Activated CD8-positive, alpha-beta T cell treated with anti-CD3 and anti-CD28 coated beads, Interleukin-2, amount 10 ng/mL, durations not matched to agents 7 days and 5 days (primary cell): ENCODE data around the gene OSBPL10. TPM values are rescaled to one million over a fixed set of nuclear protein-coding genes. Genes with fewer than 3 reads are reported as not detected.
A peak's percentile ranks its signal among the peaks of the same experiment; 100 is the strongest.

Experiments
- ATAC-seq: fragments of 150-1000 bp; cut with Tn5 transposase; one replicate; pipeline ENCODE4 v1.10.0; 2021; ENCODE audit warnings: moderate library complexity
- CTCF ChIA-PET: fragments of 350-600 bp; sonication (Branson Sonifier 250); formaldehyde crosslinking; loops from one replicate; lab custom pipeline; 2021; ENCODE audit warnings: antibody characterized with exemption; lab: Charles Lee
- POLR2A ChIA-PET: fragments of 350-600 bp; sonication (Branson Sonifier 250); formaldehyde crosslinking; loops from one replicate; lab custom pipeline; 2021; ENCODE audit warnings: antibody characterized with exemption; lab: Charles Lee
- DNase-seq: peaks from one replicate; pipeline ENCODE4 v3.0.0-alpha.2; 2020
- H3K27ac Mint-ChIP-seq: one replicate; pipeline ENCODE4 v1.8.0; 2021; ENCODE audit warnings: mild to moderate bottlenecking, mixed read lengths
- H3K27me3 Mint-ChIP-seq: one replicate; pipeline ENCODE4 v1.8.0; 2021; ENCODE audit warnings: low read depth, mixed read lengths
- H3K36me3 Mint-ChIP-seq: one replicate; pipeline ENCODE4 v1.8.0; 2021; ENCODE audit warnings: low read depth, mixed read lengths
- H3K4me1 Mint-ChIP-seq: one replicate; pipeline ENCODE4 v1.8.0; 2021; ENCODE audit warnings: low read depth, mixed read lengths
- H3K4me3 Mint-ChIP-seq: one replicate; pipeline ENCODE4 v1.8.0; 2021; ENCODE audit warnings: mild to moderate bottlenecking, mixed read lengths
- H3K9me3 Mint-ChIP-seq: one replicate; pipeline ENCODE4 v1.8.0; 2022; ENCODE audit warnings: mixed read lengths; ENCODE audit not compliant: insufficient read depth
- total RNA-seq, 2 experiments: library from RNA; stranded (reverse); gene quantifications; one replicate each; pipeline ENCODE4 v1.2.3, GENCODE V29; 2021

OSBPL10 gene
- total RNA-seq, 2 experiments from 2014 or later = 0.05 to 0.53 TPM

DNA sequence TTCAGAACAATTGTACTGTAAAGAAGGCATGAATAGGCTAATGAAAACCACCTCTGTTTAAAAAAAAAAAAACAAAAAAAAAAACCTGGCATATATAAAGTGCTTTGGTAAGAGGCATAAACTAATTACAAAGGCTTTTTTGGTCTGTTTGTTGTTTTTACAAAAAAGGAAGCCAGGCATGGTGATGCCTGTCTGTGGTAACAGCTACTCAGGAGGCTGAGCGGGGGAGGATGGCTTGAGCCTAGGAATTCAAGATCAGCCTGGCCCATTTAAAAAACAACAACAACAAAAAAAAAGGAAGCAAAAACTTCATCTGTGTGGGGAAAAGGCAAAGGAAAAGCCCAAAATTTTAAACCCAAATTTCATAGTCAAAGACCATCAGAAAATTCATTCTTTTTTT lies 47.0 kb downstream of the OSBPL10 start:
- no peak overlapping the region for H3K4me3 Mint-ChIP-seq
- H3K36me3 Mint-ChIP-seq = no peaks in the 10 kb centered on the region
- H3K9me3 Mint-ChIP-seq = no peaks in the 10 kb centered on the region
- POLR2A ChIA-PET = no interaction called here
- DNase-seq = no peak
- H3K27me3 Mint-ChIP-seq = no peaks in the 10 kb centered on the region
- no peak overlapping the region for H3K27ac Mint-ChIP-seq
- ATAC-seq = no peak
- H3K4me1 Mint-ChIP-seq = peaks cover 6% of the 10 kb centered on the region
- CTCF ChIA-PET = no interaction called here

DNA sequence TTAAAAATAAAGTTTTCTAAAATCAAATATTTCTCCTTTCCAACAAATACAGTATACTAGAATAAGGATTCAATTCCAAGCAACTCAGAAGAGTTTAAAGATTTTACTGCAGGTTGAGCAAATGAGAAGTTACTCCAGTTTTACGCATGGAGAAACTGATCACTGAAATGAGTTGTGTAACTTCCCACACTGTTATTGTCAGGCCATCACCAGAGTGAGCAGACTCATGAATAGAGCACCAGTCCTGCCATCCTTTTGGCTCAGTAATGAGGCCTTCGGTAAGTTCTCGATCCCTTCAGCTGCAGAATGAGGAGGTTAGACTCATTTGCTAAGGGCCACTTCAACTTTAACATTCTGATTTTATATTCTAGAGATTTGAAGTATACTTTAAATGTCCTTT lies 48.1 kb downstream of the OSBPL10 start:
- Mint-ChIP-seq H3K27me3 (no peaks in the 10 kb centered on the region), H3K27ac (no peak overlapping the region), H3K9me3 (no peaks in the 10 kb centered on the region), H3K36me3 (no peaks in the 10 kb centered on the region), H3K4me1 (peaks cover 6% of the 10 kb centered on the region), H3K4me3 (no peak overlapping the region)
- ChIA-PET POLR2A (no interaction called here), CTCF (no interaction called here)
- DNase-seq (no peak), ATAC-seq (no peak)

DNA sequence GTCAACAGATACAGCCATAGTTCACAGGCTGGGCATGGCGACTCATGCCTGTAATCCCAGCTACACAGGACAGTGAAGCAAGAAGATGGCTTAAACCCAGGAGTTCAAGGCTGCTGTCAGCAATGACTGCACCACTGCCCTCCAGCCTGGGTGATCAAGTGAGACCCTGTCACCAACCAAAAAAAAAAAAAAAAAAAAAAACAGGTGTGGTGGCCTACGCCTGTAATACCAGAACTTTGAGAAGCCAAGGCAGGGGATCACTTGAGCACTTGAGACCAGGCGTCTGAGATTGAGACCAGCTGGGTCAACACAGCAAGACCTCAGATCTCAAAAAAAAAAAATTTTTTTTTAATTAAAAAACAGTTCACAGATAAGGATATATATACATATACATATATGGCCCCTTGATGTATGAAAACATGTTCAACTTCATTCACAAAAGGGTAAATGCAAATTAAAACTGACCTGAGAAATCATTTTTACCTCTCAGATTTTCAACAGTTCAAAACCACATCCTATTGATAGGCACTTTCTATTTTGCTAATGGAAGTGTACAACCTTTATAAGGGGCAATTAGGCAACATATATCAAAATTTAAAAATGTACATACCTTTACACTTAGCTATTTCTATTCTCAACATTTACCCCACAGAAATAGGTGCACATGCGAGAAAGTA lies 51.1 kb downstream of the OSBPL10 start:
- no peak for DNase-seq
- CTCF ChIA-PET = no interaction called here
- Mint-ChIP-seq H3K27ac (no peak overlapping the region), H3K4me1 (peaks cover 6% of the 10 kb centered on the region), H3K9me3 (no peaks in the 10 kb centered on the region), H3K4me3 (no peak overlapping the region), H3K36me3 (no peaks in the 10 kb centered on the region), H3K27me3 (no peaks in the 10 kb centered on the region)
- POLR2A ChIA-PET = no interaction called here
- no peak for ATAC-seq

DNA sequence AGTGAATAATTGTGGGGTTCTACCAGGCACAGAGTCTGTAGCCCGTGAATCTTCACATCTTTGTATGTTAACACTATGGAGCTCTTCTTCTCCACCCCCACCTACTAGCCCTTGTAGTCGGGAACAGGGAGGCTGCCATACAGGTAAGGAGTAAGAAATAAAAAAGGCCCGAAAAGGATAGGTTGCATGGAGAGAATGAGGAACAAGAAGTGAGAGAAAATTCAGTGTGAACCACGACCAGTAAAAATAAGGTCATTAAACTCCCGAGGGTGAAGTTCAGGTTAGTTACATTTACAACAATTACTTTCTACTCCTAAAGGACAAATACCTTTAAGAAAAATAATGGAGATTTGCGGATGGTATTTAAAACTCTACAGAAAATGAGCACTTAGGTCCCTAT lies 53.3 kb downstream of the OSBPL10 start:
- Mint-ChIP-seq H3K36me3 (no peaks in the 10 kb centered on the region), H3K4me3 (no peak overlapping the region), H3K9me3 (no peaks in the 10 kb centered on the region), H3K27me3 (no peaks in the 10 kb centered on the region), H3K4me1 (peaks cover 4% of the 10 kb centered on the region), H3K27ac (no peak overlapping the region)
- no peak for DNase-seq
- ATAC-seq = no peak
- POLR2A ChIA-PET = no interaction called here
- CTCF ChIA-PET = no interaction called here

DNA sequence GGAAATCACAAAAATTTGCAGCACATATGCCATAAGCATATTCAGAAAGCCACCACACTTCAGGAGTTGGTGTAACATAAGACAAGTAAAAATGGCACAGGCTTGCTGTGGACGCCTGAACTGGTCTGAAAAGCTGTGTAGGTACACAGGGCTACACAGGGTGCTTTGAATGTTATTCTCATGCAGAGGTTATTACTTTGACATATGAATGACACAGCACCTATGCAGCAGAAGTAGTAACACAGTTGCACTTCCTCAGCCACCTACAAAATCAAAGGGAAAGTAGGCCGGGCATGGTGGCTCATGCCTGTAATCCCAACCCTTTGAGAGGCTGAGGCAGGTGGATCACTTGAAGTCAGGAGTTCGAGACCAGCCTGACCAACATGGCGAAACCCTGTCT lies 54.5 kb downstream of the OSBPL10 start:
- H3K4me3 Mint-ChIP-seq = no peak overlapping the region

DNA sequence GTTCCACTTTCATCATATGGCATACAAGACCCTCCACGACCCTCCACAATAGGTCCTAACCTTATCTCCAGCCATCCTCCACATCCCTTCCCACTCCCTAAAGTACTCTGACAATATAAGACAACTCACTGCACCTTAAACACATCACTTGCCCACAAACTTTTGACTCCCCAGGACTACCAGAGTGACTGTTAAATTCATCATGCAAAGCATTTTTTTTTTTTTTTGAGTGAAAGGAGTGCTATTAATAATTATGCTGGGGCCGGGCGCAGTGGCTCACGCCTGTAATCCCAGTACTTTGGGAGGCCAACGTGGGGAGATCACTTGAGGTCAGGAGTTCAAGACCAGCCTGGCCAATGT lies 55.8 kb downstream of the OSBPL10 start:
- no peak for DNase-seq
- H3K36me3 Mint-ChIP-seq = peaks cover 11% of the 10 kb centered on the region
- no peak for ATAC-seq
- ChIA-PET CTCF (no interaction called here), POLR2A (no interaction called here)
- H3K27ac Mint-ChIP-seq = no peak overlapping the region
- H3K9me3 Mint-ChIP-seq = peaks cover 6% of the 10 kb centered on the region
- H3K4me1 Mint-ChIP-seq = peaks cover 13% of the 10 kb centered on the region
- no peaks in the 10 kb centered on the region for H3K27me3 Mint-ChIP-seq
- no peak overlapping the region for H3K4me3 Mint-ChIP-seq

More for the DNA sequence above, 54.5 kb downstream of the OSBPL10 start:
- no peak for ATAC-seq
- H3K27me3 Mint-ChIP-seq = no peaks in the 10 kb centered on the region
- no peak for DNase-seq
- H3K36me3 Mint-ChIP-seq = peaks cover 3% of the 10 kb centered on the region
- POLR2A ChIA-PET = no interaction called here
- no peak overlapping the region for H3K27ac Mint-ChIP-seq
- CTCF ChIA-PET = no interaction called here
- H3K9me3 Mint-ChIP-seq = no peaks in the 10 kb centered on the region
- H3K4me1 Mint-ChIP-seq = peaks cover 8% of the 10 kb centered on the region

- Mint-ChIP-seq H3K9me3 (peaks cover 12% of the 10 kb centered on the region), H3K4me3 (no peak overlapping the region), H3K36me3 (peaks cover 16% of the 10 kb centered on the region), H3K27me3 (no peaks in the 10 kb centered on the region), H3K4me1 (peaks cover 11% of the 10 kb centered on the region), H3K27ac (no peak overlapping the region)
- POLR2A ChIA-PET = no interaction called here
- DNase-seq = no peak
- CTCF ChIA-PET = no interaction called here
- ATAC-seq = no peak
Observed at GRCh38 chr3:31924610-31925270, 56.3 kb downstream of the OSBPL10 start.

GRCh38 chr3:31922962-31923361 lies 58.1 kb downstream of the OSBPL10 start:
- peaks cover 18% of the 10 kb centered on the region for H3K9me3 Mint-ChIP-seq
- peaks cover 26% of the 10 kb centered on the region for H3K36me3 Mint-ChIP-seq
- peaks cover 22% of the 10 kb centered on the region for H3K4me1 Mint-ChIP-seq
- H3K27ac Mint-ChIP-seq = no peak overlapping the region
- DNase-seq (no peak), ATAC-seq (no peak)
- POLR2A ChIA-PET = no interaction called here
- CTCF ChIA-PET = no interaction called here
- no peaks in the 10 kb centered on the region for H3K27me3 Mint-ChIP-seq
- H3K4me3 Mint-ChIP-seq = no peak overlapping the region

DNA sequence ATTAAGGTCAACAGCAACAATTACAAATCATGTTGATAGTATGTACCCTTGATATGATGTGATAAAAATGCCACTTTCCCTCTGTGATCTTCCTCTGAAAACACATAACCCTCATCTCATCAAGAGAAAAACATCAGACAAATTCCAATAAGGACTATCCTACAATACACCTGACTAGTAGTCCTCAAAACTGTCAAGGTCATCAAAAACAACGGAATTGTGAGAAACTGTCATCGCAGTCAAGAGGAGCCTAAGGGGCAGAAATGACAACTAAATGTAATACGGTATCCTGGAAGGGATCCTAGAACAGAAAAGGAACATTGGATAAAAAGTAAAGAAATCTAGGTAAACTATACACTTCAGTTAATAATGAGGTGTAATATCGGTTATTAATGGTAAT lies 59.2 kb downstream of the OSBPL10 start:
- ATAC-seq (no peak), DNase-seq (no peak)
- POLR2A ChIA-PET = no interaction called here
- Mint-ChIP-seq H3K27me3 (no peaks in the 10 kb centered on the region), H3K27ac (no peak overlapping the region), H3K4me1 (peaks cover 28% of the 10 kb centered on the region), H3K9me3 (peaks cover 18% of the 10 kb centered on the region), H3K36me3 (peaks cover 26% of the 10 kb centered on the region), H3K4me3 (no peak overlapping the region)
- CTCF ChIA-PET = no interaction called here

GRCh38 chr3:31920310-31920709 lies 60.8 kb downstream of the OSBPL10 start:
- H3K27me3 Mint-ChIP-seq = no peaks in the 10 kb centered on the region
- ChIA-PET CTCF (no interaction called here), POLR2A (no interaction called here)
- H3K36me3 Mint-ChIP-seq = peaks cover 26% of the 10 kb centered on the region
- DNase-seq (no peak), ATAC-seq (no peak)
- peaks cover 28% of the 10 kb centered on the region for H3K4me1 Mint-ChIP-seq
- no peak overlapping the region for H3K4me3 Mint-ChIP-seq
- H3K9me3 Mint-ChIP-seq = peaks cover 18% of the 10 kb centered on the region
- no peak overlapping the region for H3K27ac Mint-ChIP-seq

- ATAC-seq = no peak
- Mint-ChIP-seq H3K27ac (no peak overlapping the region), H3K27me3 (no peaks in the 10 kb centered on the region), H3K9me3 (peaks cover 18% of the 10 kb centered on the region), H3K36me3 (peaks cover 26% of the 10 kb centered on the region), H3K4me1 (peaks cover 28% of the 10 kb centered on the region), H3K4me3 (no peak overlapping the region)
- no peak for DNase-seq
- ChIA-PET CTCF (no interaction called here), POLR2A (no interaction called here)
Observed at GRCh38 chr3:31919528-31919927, 61.5 kb downstream of the OSBPL10 start.

GRCh38 chr3:31918179-31919150 lies 62.6 kb downstream of the OSBPL10 start:
- Mint-ChIP-seq H3K27me3 (no peaks in the 10 kb centered on the region), H3K9me3 (peaks cover 18% of the 10 kb centered on the region), H3K4me3 (peak overlapping the region; percentile 62), H3K36me3 (peaks cover 26% of the 10 kb centered on the region), H3K4me1 (peaks cover 28% of the 10 kb centered on the region), H3K27ac (peak overlapping the region; percentile 83)
- POLR2A ChIA-PET = no interaction called here
- DNase-seq (no peak), ATAC-seq (peak; percentile 70)
- CTCF ChIA-PET = no interaction called here
